SK-N-SH (cell line): ENCODE data around the gene AANAT. TPM values are rescaled to one million over a fixed set of nuclear protein-coding genes. Genes with fewer than 3 reads are reported as not detected.

Source experiments
- CTCF ChIA-PET: fragments of 300-600, 350-600 bp; formaldehyde crosslinking; extraction: SDS; loops from one replicate; lab custom pipeline; 2021; lab: Yijun Ruan, JAX
- POLR2A ChIA-PET: fragments of 350-600 bp; sonication (Branson Sonifier 250); formaldehyde crosslinking; extraction: SDS; loops from one replicate; lab custom pipeline; 2020; ENCODE audit warnings: antibody characterized with exemption, inconsistent platforms; lab: Yijun Ruan, JAX
- DNase-seq: peaks from one replicate; pipeline ENCODE4 v3.0.0; 2012
- H2AFZ ChIP-seq: fragments of 200-600 bp; sonication (generic); 2 replicates; pipeline ENCODE4 v1.8.1; 2016; ENCODE audit warnings: antibody characterized with exemption, mild to moderate bottlenecking, low read depth
- H3F3A ChIP-seq: fragments of 200-600 bp; sonication (generic); replicated peaks from 2 replicates; pipeline ENCODE3; 2016; ENCODE audit warnings: antibody characterized with exemption, mild to moderate bottlenecking; ENCODE audit not compliant: insufficient read depth
- H3K27ac ChIP-seq, 2 experiments: fragments of 200-500 bp in 1 of 2; fragments of 200-600 bp in 1 of 2; sonication (Bioruptor generic) in 1 of 2; sonication (generic), shearing (Covaris generic) in 1 of 2; 2 replicates each; pipeline versions ENCODE4 v1.5.1 to v1.6.1; 2014 to 2016; ENCODE audit warnings: low read depth in 2 of 2, inconsistent platforms in 1 of 2, low read length in 1 of 2, mild to moderate bottlenecking in 1 of 2, mixed read lengths in 1 of 2
- H3K27me3 ChIP-seq: fragments of 200-600 bp; sonication (generic), shearing (Covaris generic); 2 replicates; pipeline ENCODE4 v1.6.1; 2016; ENCODE audit warnings: mixed run types; ENCODE audit not compliant: insufficient read depth
- H3K36me3 ChIP-seq, 2 experiments: fragments of 200-500 bp in 1 of 2; fragments of 200-600 bp in 1 of 2; sonication (Bioruptor generic) in 1 of 2; sonication (generic) in 1 of 2; replicated peaks in 1 of 2; 2 replicates each; pipeline versions ENCODE3 to v1.5.1; 2014 to 2016; ENCODE audit warnings: low read length in 1 of 2, mild to moderate bottlenecking in 1 of 2; ENCODE audit not compliant: insufficient read depth in 2 of 2, control insufficient read depth in 1 of 2
- H3K4me1 ChIP-seq, 2 experiments: fragments of 200-500 bp in 1 of 2; fragments of 200-600 bp in 1 of 2; sonication (Bioruptor generic) in 1 of 2; sonication (generic), shearing (Covaris generic) in 1 of 2; 2 replicates each; pipeline versions ENCODE4 v1.5.1 to v1.6.1; 2014 to 2016; ENCODE audit warnings: low read depth in 1 of 2, low read length in 1 of 2, mixed run types in 1 of 2; ENCODE audit not compliant: insufficient read depth in 2 of 2, control insufficient read depth in 1 of 2
- H3K4me2 ChIP-seq: fragments of 200-600 bp; sonication (generic), shearing (Covaris generic); 2 replicates; pipeline ENCODE4 v1.6.1; 2017; ENCODE audit warnings: mixed run types
- H3K4me3 ChIP-seq, 2 experiments: fragments of 200-500 bp in 1 of 2; fragments of 200-600 bp in 1 of 2; sonication (Bioruptor generic) in 1 of 2; sonication (generic), shearing (Covaris generic) in 1 of 2; 2 replicates each; pipeline versions ENCODE4 v1.5.1 to v1.8.1; 2014 to 2016; ENCODE audit warnings: low read depth in 2 of 2, inconsistent platforms in 1 of 2, low read length in 1 of 2, mild to moderate bottlenecking in 1 of 2, mixed read lengths in 1 of 2, moderate library complexity in 1 of 2
- H3K79me2 ChIP-seq: fragments of 200-600 bp; sonication (generic); 2 replicates; pipeline ENCODE4 v1.8.1; 2017; ENCODE audit warnings: mild to moderate bottlenecking; ENCODE audit not compliant: insufficient read depth
- H3K9ac ChIP-seq: fragments of 200-600 bp; sonication (generic); 2 replicates; pipeline ENCODE4 v1.6.1; 2017; ENCODE audit warnings: mixed run types
- H3K9me2 ChIP-seq: fragments of 200-600 bp; sonication (generic); 2 replicates; pipeline ENCODE4 v1.6.1; 2017; ENCODE audit warnings: mixed run types
- H3K9me3 ChIP-seq: fragments of 200-600 bp; sonication (generic); 2 replicates; pipeline ENCODE4 v1.6.1; 2017; ENCODE audit warnings: mixed run types, mild to moderate bottlenecking, moderate library complexity
- H4K20me1 ChIP-seq: fragments of 200-600 bp; sonication (generic); 2 replicates; pipeline ENCODE4 v1.6.1; 2017; ENCODE audit warnings: mild to moderate bottlenecking, mixed run types; ENCODE audit not compliant: insufficient read depth
- ELF1 ChIP-seq: IDR thresholded peaks from 2 replicates; pipeline ENCODE4 v1.4.0; 2012
- EP300 ChIP-seq, 2 experiments: IDR thresholded peaks; 2 replicates each; pipeline versions ENCODE4 v1.4.0 to v1.6.1; 2012; ENCODE audit warnings: borderline replicate concordance in 1 of 2, low read depth in 1 of 2, low read length in 1 of 2
- FOXJ3 ChIP-seq: sonication (generic); formaldehyde crosslinking; IDR thresholded peaks from 2 replicates; pipeline ENCODE4 v1.5.1; 2020; ENCODE audit warnings: mild to moderate bottlenecking, missing genetic modification reagents
- GATA2 ChIP-seq: sonication (generic); formaldehyde crosslinking; IDR thresholded peaks from 2 replicates; pipeline ENCODE4 v1.5.0; 2020; ENCODE audit warnings: mild to moderate bottlenecking, missing genetic modification reagents
- JUND ChIP-seq: IDR thresholded peaks from 2 replicates; pipeline ENCODE4 v1.4.0; 2012
- MXI1 ChIP-seq: IDR thresholded peaks from 2 replicates; pipeline ENCODE4 v1.6.1; 2012; ENCODE audit warnings: mild to moderate bottlenecking, low read depth, low read length, improper control_type of control experiment
- NRF1 ChIP-seq: IDR thresholded peaks from 2 replicates; pipeline ENCODE4 v1.6.1; 2012; ENCODE audit warnings: low read depth, mild to moderate bottlenecking, low read length
- PBX3 ChIP-seq: IDR thresholded peaks from 2 replicates; pipeline ENCODE4; 2012
- POLR2AphosphoS5 ChIP-seq: IDR thresholded peaks from 2 replicates; pipeline ENCODE4 v1.6.1; 2012; ENCODE audit warnings: low read depth, low read length
- RCOR1 ChIP-seq: fragments of 150-350 bp; IDR thresholded peaks from 2 replicates; pipeline ENCODE4 v1.6.1; 2017; ENCODE audit warnings: antibody characterized with exemption, low read length
- TCF12 ChIP-seq: IDR thresholded peaks from 2 replicates; pipeline ENCODE4 v1.4.0; 2012
- USF2 ChIP-seq: fragments of 150-350 bp; IDR thresholded peaks from 2 replicates; pipeline ENCODE4 v1.6.1; 2017; ENCODE audit warnings: antibody characterized with exemption, low read length, low read depth, borderline replicate concordance
- YY1 ChIP-seq: IDR thresholded peaks from 2 replicates; pipeline ENCODE4 v1.4.0; 2012; ENCODE audit warnings: low read depth, mild to moderate bottlenecking
- ZBTB33 ChIP-seq: IDR thresholded peaks from 2 replicates; pipeline ENCODE4 v1.4.0; 2012; ENCODE audit warnings: low read depth, borderline replicate concordance
- WGBS: methylation state at CpG from one replicate; pipeline ENCODE4 v1.1.6; 2017; ENCODE audit warnings: low lambda C conversion rate; 5-methylcytosine and 5-hydroxymethylcytosine counted together
- polyA plus RNA-seq, 3 experiments: library from polyadenylated mRNA; depleted of rRNA; stranded (reverse); fragments of >200 nt; gene quantifications; 2 replicates each; pipeline ENCODE4 v1.2.3, GENCODE V29; 2012
- TF ChIP-seq, protein P1 (sequence below): IDR thresholded peaks from 2 replicates; pipeline ENCODE4 v1.6.1; 2012; ENCODE audit warnings: mild to moderate bottlenecking, low read depth, low read length, moderate library complexity

Gene AANAT
- polyA plus RNA-seq, 1 of the 3 experiments (the other 2 are of a cell fraction) = 0.26 TPM

- TF ChIP-seq, protein P1, sequence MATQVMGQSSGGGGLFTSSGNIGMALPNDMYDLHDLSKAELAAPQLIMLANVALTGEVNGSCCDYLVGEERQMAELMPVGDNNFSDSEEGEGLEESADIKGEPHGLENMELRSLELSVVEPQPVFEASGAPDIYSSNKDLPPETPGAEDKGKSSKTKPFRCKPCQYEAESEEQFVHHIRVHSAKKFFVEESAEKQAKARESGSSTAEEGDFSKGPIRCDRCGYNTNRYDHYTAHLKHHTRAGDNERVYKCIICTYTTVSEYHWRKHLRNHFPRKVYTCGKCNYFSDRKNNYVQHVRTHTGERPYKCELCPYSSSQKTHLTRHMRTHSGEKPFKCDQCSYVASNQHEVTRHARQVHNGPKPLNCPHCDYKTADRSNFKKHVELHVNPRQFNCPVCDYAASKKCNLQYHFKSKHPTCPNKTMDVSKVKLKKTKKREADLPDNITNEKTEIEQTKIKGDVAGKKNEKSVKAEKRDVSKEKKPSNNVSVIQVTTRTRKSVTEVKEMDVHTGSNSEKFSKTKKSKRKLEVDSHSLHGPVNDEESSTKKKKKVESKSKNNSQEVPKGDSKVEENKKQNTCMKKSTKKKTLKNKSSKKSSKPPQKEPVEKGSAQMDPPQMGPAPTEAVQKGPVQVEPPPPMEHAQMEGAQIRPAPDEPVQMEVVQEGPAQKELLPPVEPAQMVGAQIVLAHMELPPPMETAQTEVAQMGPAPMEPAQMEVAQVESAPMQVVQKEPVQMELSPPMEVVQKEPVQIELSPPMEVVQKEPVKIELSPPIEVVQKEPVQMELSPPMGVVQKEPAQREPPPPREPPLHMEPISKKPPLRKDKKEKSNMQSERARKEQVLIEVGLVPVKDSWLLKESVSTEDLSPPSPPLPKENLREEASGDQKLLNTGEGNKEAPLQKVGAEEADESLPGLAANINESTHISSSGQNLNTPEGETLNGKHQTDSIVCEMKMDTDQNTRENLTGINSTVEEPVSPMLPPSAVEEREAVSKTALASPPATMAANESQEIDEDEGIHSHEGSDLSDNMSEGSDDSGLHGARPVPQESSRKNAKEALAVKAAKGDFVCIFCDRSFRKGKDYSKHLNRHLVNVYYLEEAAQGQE = no peak
- TF ChIP-seq PBX3 (no peak), JUND (no peak)
Observed at GRCh38 chr17:76419576-76420260, 47.7 kb upstream of the AANAT start (continued).

DNA sequence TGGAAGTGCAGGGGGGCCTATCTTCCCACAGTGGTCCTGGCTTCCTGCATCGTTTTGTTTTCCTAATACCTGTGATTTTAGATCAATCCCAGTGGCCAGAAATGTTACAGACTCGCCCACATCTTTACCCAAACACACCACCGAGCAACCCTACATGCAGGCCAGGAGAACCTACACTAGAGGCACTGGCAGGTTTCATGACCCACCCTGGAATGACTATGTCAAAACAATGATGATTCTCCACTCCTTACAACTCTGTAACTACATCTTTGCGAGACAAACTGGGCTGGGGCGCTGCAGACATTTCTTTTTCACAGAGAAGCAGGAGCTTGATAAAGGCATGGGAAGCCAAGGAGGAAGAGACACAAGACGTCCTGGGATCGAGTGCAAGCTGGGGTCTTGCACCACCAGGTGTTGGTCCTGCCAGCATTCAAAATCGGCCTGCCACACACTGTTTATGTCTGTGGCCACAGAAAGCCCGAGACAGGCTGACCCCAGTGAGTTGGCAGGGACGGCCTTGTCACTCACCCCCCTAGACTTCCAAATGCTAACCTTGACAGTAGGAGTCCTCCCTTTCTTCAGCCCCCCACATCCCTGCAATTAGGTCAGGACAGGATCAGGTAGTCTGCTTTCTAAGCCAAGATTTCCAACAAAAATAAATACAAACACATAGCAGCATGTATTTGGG, 46.9 kb upstream of the AANAT start:
- H4K20me1 ChIP-seq = peaks cover 64% of the 10 kb centered on the region

More for the DNA sequence above, 46.9 kb upstream of the AANAT start:
- H3K79me2 ChIP-seq = peaks cover 50% of the 10 kb centered on the region
- no peak overlapping the region for H3K4me3 ChIP-seq
- peaks cover 0 to 36% of the 10 kb centered on the region in 2 experiments; a peak in 1 of 4 replicates for H3K4me1 ChIP-seq
- no peak overlapping the region for H3K4me2 ChIP-seq
- TF ChIP-seq ELF1 = no peak
- TF ChIP-seq RCOR1 = no peak
- no peak for TF ChIP-seq TCF12
- TF ChIP-seq USF2 = no peak
- TF ChIP-seq POLR2AphosphoS5 = no peak
- no peak for TF ChIP-seq EP300 (IDR thresholded peaks at IDR 0.05; ENCODE audit: borderline replicate concordance in 1 of 2, low read depth in 1 of 2, low read length in 1 of 2)
- no peak for TF ChIP-seq MXI1
- TF ChIP-seq NRF1 = no peak
- TF ChIP-seq ZBTB33 = no peak
- TF ChIP-seq YY1 = no peak
- no peak for TF ChIP-seq GATA2 (CRISPR knock-in tag)
- TF ChIP-seq FOXJ3 = no peak
- H3K9me3 ChIP-seq = no peaks in the 10 kb centered on the region
- WGBS = 92% methylated on average over 9 of the region's 10 CpGs
- H3F3A ChIP-seq = no peaks in the 10 kb centered on the region
- H3K27ac ChIP-seq = no peak overlapping the region; a peak in 1 of 4 replicates
- no peak for DNase-seq
- ChIA-PET POLR2A (no interaction called here), CTCF (interaction anchor here (5.7 kb wide), 1 partner anchor 12 kb away, joined by 39 read pairs; no protein-coding TSS in a partner anchor)
- no peaks in the 10 kb centered on the region for H3K27me3 ChIP-seq
- no peak overlapping the region for H3K9ac ChIP-seq
- no peaks in the 10 kb centered on the region for H3K9me2 ChIP-seq
- H2AFZ ChIP-seq = no peak overlapping the region
- H3K36me3 ChIP-seq = no peaks in the 10 kb centered on the region
